HG02759 (cell line): ENCODE measurements around the gene YTHDF1.
"Not testable (repeated sequence)": the region's sequence is repeated elsewhere in the genome, so short reads cannot be mapped to it uniquely, and the experiment has no call there.

Experiments
- ATAC-seq: cut with Tn5 transposase; IDR thresholded peaks from one replicate; pipeline ENCODE4 v1.9.1; 2021; ENCODE audit warnings: mild to moderate bottlenecking, moderate library complexity; ENCODE audit not compliant: unreplicated experiment

YTHDF1 gene

DNA sequence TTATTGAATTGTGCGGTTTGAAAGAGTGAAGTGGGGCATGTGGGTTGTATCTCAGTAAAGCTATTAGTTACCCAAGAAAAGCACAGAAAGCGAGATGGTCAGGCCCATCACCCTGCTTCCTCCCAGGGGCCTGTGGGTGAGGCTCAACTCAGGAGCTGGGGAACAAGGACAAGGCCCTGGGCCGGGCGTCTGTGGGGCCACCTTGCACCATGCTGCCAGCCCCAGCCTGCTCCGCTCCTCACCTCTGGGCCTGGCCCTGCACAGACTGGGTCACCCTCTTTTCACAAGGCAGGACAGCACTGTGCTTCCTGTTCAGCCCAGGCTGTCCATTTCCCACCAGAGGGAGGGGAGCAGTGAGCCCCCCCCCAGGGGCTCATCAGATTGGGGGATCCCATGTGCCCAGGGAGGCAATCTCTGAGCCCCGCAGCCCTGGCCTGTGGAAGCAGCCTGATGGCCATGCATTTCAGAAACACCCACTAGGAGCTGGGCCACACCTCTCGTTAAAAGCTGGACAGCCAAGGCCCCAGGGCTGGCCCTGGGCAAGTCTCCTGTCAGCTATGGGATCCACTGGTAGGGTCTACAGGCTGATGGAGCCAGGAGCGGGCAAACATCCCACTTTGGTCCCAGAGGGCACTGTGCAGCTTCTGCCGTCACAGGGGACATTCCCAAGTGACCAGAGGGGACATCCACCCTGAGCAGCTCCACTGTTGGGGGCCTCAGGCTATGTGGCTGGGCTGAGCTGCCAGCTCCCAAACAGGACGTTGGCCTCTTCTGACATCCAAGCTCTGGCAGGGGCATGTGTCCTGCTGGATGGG lies 55.9 kb downstream of the YTHDF1 start:
- no peak for ATAC-seq

DNA sequence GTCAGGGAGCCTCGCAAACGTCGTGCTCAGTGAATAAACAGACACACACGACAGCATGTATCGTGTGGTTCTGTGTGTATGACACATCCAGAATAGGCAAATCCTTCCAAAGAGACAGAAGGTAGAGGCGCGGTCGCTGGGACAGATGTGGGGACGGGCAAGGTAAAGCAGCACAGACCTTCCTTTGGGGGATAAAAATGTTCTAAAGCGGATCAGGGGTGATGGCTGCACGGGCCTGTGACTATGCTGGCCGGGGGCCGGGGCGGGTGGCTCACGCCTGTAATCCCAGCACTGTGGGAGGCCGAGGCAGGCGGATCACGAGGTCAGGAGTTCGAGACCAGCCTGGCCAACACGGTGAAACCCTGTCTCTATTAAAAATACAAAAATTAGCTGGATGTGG lies 56.7 kb downstream of the YTHDF1 start:
- not testable (repeated sequence) for ATAC-seq

GRCh38 chr20:63158845-63159244 lies 57.1 kb downstream of the YTHDF1 start:
- no peak for ATAC-seq

DNA sequence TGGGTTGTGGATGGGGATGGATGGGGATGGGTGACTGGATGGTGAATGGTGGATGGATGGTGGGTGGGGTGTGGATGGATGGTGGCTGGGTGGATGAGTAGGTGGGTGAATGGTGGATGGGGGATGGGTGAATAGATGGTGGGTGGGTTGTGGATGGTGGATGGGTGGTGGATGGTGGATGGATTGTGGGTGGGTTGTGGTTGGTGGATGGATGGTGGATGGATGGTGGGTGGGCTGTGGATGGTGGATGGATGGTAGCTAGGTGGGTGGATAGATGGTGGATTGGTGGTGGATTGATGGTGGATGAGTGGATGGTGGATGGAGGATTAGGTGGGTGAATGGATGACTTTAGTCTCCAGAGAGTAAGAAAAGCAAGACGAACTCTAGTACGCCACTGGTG lies 57.6 kb downstream of the YTHDF1 start:
- ATAC-seq: no peak

DNA sequence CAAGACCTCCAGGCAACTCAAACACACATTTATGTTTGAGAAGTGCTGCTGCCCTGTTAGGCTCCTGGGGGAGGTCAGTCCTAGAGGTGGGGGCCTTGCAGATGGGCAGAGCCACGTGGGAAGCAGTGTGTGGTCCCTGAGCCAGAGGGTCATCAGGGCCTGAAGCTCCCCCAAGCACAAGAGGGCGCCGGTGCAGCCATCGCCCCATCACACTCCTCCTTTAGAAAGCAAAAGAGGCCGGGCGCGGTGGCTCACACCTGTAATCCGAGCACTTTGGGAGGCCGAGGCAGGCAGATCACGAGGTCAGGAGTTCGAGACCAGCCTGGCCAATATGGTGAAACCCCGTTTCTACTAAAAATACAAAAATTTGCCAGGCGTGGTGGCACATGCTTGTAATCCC lies 58.5 kb downstream of the YTHDF1 start:
- ATAC-seq: not testable (repeated sequence)

GRCh38 chr20:63156221-63156671 lies 59.7 kb downstream of the YTHDF1 start:
- ATAC-seq: no peak

- no peak for ATAC-seq
Observed at GRCh38 chr20:63155266-63156165, 60.4 kb downstream of the YTHDF1 start.

- no peak for ATAC-seq
Observed at GRCh38 chr20:63154395-63154794, 61.5 kb downstream of the YTHDF1 start.

GRCh38 chr20:63153254-63154221 lies 62.4 kb downstream of the YTHDF1 start:
- ATAC-seq: no peak

- no peak for ATAC-seq
Observed at GRCh38 chr20:63152322-63153253, 63.3 kb downstream of the YTHDF1 start.

- no peak for ATAC-seq
Observed at GRCh38 chr20:63151554-63152321, 64.2 kb downstream of the YTHDF1 start.

GRCh38 chr20:63150911-63151531 lies 64.9 kb downstream of the YTHDF1 start:
- no peak for ATAC-seq

- ATAC-seq: no peak
Observed at GRCh38 chr20:63150391-63150898, 65.5 kb downstream of the YTHDF1 start.

GRCh38 chr20:63149531-63150192 lies 66.3 kb downstream of the YTHDF1 start:
- ATAC-seq: no peak

GRCh38 chr20:63148696-63149095 lies 67.2 kb downstream of the YTHDF1 start:
- ATAC-seq: no peak

- no peak for ATAC-seq
Observed at GRCh38 chr20:63147532-63147931, 68.4 kb downstream of the YTHDF1 start.
